ENCODE results near the gene SERPINE3. TPM values are rescaled to one million over a fixed set of nuclear protein-coding genes. Genes with fewer than 3 reads are reported as not detected.
A peak's percentile ranks its signal among the peaks of the same experiment; 100 is the strongest.

SERPINE3 gene
- total RNA-seq, 1 experiment from 2014 or later, result not detected

DNA sequence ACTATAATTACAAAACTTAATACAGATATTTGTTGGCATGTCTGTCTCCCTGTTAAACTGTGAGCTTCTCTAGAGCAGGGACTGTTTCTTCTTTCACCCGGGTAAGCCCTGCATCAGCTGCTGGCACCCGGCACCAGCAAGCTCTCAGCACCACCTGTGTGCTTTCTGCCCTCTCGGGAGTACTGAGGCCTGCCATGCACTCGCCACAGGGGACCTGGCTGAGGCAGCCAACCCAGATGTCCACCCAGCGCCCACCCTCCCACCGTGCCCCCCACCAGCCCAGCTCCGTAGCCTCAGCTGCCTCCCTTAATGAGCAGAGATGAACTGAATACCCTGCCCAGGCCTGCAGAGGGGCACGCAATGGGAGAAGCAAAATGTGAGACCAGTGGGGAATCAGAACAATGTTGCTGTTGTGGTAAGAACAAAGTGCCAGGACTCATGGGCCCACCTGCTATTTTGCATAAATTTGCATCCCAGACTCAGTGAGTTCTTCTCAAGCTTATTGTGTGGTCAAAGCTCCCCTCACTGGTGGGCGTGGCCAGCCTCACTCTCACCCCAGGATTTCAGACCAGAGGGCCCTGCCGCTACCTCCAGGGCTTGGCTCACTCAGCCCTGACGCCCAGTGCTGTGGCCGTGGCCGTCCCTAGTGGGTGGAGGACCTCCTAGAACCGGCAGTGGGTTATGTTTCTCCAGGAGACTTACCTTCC is 14.6 kb upstream of the SERPINE3 start:
- in situ Hi-C loops (cut with HindIII; ENCODE audit: low pct_unique_long_range_greater_than_20kb, low sequenced_read_pairs), result no loop called here
- no peak for DNase-seq (ENCODE audit: low read depth, low spot score)

- in situ Hi-C loops (cut with HindIII; ENCODE audit: low pct_unique_long_range_greater_than_20kb, low sequenced_read_pairs), result no loop called here
- DNase-seq (ENCODE audit: low read depth, low spot score), result no peak
Observed at GRCh38 chr13:51325837-51326236, 13.7 kb upstream of the SERPINE3 start.

DNA sequence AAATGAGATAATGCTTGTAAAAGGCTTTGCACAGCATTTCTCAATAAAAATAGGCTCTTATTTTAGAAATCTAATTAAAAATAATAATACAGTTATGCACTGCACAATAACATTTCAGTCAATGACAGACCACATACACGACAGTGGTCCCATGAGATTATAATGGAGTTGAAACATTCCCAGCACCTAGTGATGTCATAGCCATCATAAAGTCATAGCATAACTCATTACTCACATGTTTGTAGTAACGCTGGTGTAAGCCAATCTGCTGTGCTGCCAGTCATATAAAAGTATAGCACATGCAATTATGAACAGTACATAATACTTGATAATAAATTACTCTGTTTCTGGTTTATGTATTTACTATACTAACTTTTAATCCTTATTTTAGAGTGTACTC is 12.7 kb upstream of the SERPINE3 start:
- in situ Hi-C loops (cut with HindIII; ENCODE audit: low pct_unique_long_range_greater_than_20kb, low sequenced_read_pairs), result no loop called here
- no peak for DNase-seq (ENCODE audit: low read depth, low spot score)

DNA sequence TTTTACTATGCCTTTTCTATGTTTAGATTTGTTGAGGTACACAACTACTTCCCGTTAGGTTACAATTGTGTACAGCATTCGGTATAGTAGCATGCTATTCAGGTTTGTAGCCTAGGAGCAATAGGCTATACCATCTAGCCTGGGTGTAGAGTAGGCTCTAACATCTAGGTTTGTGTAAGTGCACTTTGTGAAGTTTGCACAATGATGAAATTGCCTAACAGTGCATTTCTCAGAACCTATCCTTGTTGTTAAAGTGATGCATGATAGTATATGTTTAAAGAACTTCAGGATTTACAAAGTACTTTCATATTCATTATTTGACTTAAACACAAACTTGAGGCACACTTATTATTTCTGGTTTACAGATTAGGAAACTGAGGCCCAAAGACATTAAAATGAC is 11.5 kb upstream of the SERPINE3 start:
- in situ Hi-C loops (cut with HindIII; ENCODE audit: low pct_unique_long_range_greater_than_20kb, low sequenced_read_pairs), result no loop called here
- DNase-seq (ENCODE audit: low read depth, low spot score), result no peak

GRCh38 chr13:51328488-51328887 is 11.0 kb upstream of the SERPINE3 start:
- DNase-seq (ENCODE audit: low read depth, low spot score), result no peak
- in situ Hi-C loops (cut with HindIII; ENCODE audit: low pct_unique_long_range_greater_than_20kb, low sequenced_read_pairs), result no loop called here

GRCh38 chr13:51329606-51330005 is 9.9 kb upstream of the SERPINE3 start:
- in situ Hi-C loops (cut with HindIII; ENCODE audit: low pct_unique_long_range_greater_than_20kb, low sequenced_read_pairs), result no loop called here
- no peak for DNase-seq (ENCODE audit: low read depth, low spot score)

DNA sequence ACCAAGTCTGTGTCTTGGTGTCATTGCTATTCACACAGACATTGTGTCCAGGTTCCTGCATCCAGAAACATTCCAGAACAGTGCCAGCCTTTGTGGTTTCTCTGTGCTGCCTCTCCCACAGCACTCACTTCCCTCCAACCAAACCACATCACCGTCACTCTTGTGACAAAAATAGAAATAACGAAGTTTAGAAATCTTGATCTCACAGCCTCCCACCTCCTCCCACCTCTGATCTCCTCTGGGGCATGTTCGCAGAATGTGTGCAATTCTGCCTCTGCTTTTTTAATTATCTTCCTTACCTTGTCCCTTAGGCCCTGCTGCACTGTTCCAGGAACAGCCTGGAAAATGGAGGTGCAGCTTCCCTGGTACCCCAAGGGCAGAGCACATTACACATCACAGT is 8.7 kb upstream of the SERPINE3 start:
- peak; percentile 88 for DNase-seq (ENCODE audit: low read depth, low spot score)
- in situ Hi-C loops (cut with HindIII; ENCODE audit: low pct_unique_long_range_greater_than_20kb, low sequenced_read_pairs), result no loop called here

- DNase-seq (ENCODE audit: low read depth, low spot score), result peak; percentile 23
- in situ Hi-C loops (cut with HindIII; ENCODE audit: low pct_unique_long_range_greater_than_20kb, low sequenced_read_pairs), result no loop called here
Observed at GRCh38 chr13:51331354-51331861, 8.1 kb upstream of the SERPINE3 start.

- in situ Hi-C loops (cut with HindIII; ENCODE audit: low pct_unique_long_range_greater_than_20kb, low sequenced_read_pairs), result no loop called here
- DNase-seq (ENCODE audit: low read depth, low spot score), result no peak
Observed at GRCh38 chr13:51332566-51333361, 6.7 kb upstream of the SERPINE3 start.

DNA sequence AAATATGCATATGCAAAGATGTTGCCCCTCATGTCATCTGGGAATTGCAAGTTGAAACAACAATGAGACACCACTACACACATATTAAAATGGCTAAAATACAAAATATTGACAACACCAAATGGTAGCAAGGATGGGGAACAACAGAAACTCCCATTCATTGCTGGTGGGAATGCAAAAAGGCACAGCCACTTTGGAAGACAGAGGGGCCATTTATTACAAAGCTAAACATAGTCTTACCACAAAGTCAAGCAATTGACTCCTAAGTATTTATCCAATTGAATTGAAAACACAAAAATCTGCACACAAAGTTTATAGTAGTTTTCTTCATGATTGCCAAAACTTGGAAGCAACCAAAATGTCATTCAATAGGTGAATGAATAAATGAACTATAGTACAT is 6.1 kb upstream of the SERPINE3 start:
- peak; percentile 78 for DNase-seq (ENCODE audit: low read depth, low spot score)
- in situ Hi-C loops (cut with HindIII; ENCODE audit: low pct_unique_long_range_greater_than_20kb, low sequenced_read_pairs), result no loop called here

DNA sequence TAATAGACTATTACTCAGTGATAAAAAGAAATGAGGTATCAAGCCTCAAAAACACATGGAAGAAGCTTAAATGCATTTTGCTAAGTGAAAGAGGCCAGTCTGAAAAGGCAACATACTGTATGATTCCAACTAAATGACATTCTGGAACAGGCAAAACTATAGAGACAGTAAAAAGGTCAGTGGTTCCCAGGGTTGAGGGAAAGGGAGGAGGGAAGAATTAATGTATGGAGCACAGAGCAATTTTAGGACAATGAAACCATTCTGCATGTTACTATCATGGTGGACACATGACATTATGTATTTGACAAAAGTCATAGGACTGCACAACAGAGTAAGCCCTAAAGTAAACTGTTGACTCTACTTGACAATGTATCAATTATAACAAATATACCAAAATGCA is 5.7 kb upstream of the SERPINE3 start:
- in situ Hi-C loops (cut with HindIII; ENCODE audit: low pct_unique_long_range_greater_than_20kb, low sequenced_read_pairs), result no loop called here
- peak; percentile 86 for DNase-seq (ENCODE audit: low read depth, low spot score)

DNA sequence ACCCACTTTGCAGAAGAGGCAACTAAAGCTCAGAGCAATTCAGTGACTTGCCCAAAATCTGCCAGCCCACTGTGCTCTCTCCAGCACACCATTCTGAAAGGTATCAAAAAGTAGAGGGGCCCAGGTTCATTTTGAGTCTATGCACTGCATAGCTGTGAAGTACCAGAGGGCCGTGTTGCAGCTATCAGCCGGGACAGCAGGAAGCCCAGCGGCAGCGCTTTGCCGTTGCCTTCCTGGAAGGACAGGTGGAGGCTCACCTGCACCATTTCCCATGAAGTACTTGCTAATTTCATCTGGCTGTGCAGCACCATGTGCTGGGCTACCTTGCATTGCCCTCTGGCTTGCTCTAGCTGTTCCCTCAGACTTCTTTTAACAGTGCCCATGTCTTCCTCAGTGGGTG is 2.7 kb upstream of the SERPINE3 start:
- no peak for DNase-seq (ENCODE audit: low read depth, low spot score)
- in situ Hi-C loops (cut with HindIII; ENCODE audit: low pct_unique_long_range_greater_than_20kb, low sequenced_read_pairs), result no loop called here

- no peak for DNase-seq (ENCODE audit: low read depth, low spot score)
- in situ Hi-C loops (cut with HindIII; ENCODE audit: low pct_unique_long_range_greater_than_20kb, low sequenced_read_pairs), result no loop called here
Observed at GRCh38 chr13:51339952-51340732, 651 bp downstream of the SERPINE3 start.

GRCh38 chr13:51341232-51341631 is 1.7 kb downstream of the SERPINE3 start:
- in situ Hi-C loops (cut with HindIII; ENCODE audit: low pct_unique_long_range_greater_than_20kb, low sequenced_read_pairs), result no loop called here
- no peak for DNase-seq (ENCODE audit: low read depth, low spot score)

GRCh38 chr13:51341791-51342190 is 2.3 kb downstream of the SERPINE3 start:
- in situ Hi-C loops (cut with HindIII; ENCODE audit: low pct_unique_long_range_greater_than_20kb, low sequenced_read_pairs), result no loop called here
- DNase-seq (ENCODE audit: low read depth, low spot score), result no peak

GRCh38 chr13:51342706-51343105 is 3.2 kb downstream of the SERPINE3 start:
- in situ Hi-C loops (cut with HindIII; ENCODE audit: low pct_unique_long_range_greater_than_20kb, low sequenced_read_pairs), result no loop called here
- no peak for DNase-seq (ENCODE audit: low read depth, low spot score)

GRCh38 chr13:51343475-51343874 is 4.0 kb downstream of the SERPINE3 start:
- in situ Hi-C loops (cut with HindIII; ENCODE audit: low pct_unique_long_range_greater_than_20kb, low sequenced_read_pairs), result no loop called here
- DNase-seq (ENCODE audit: low read depth, low spot score), result no peak

DNA sequence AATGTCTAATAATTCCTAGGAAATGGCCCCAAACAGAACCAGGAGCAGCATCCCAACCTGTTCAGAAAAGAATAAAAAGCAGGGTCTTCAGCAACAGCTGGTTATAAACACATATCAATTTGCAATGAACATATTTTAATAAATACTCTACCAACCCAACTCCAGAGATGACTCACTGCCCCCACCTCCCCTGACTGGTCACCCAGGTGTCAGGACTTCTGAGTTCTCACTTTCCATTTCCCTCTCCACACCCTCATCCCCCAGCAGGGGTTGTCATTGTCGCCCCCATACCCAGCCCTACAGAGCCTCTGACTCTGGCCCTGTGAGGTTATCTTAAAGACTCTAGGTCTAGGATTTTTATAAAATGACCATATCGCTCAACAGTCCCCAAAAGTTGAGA is 6.9 kb downstream of the SERPINE3 start:
- no peak for DNase-seq (ENCODE audit: low read depth, low spot score)
- in situ Hi-C loops (cut with HindIII; ENCODE audit: low pct_unique_long_range_greater_than_20kb, low sequenced_read_pairs), result no loop called here

Measured in SK-MEL-5 (cell line).